HG03103 (cell line): ENCODE measurements around the gene TRPM3.

Source experiments
- ATAC-seq: cut with Tn5 transposase; IDR thresholded peaks from one replicate; pipeline ENCODE4 v1.9.1; 2021; ENCODE audit warnings: low read depth; ENCODE audit not compliant: unreplicated experiment

TRPM3 gene

GRCh38 chr9:70625078-70625477, 496.3 kb downstream of the TRPM3 start:
- no peak for ATAC-seq

DNA sequence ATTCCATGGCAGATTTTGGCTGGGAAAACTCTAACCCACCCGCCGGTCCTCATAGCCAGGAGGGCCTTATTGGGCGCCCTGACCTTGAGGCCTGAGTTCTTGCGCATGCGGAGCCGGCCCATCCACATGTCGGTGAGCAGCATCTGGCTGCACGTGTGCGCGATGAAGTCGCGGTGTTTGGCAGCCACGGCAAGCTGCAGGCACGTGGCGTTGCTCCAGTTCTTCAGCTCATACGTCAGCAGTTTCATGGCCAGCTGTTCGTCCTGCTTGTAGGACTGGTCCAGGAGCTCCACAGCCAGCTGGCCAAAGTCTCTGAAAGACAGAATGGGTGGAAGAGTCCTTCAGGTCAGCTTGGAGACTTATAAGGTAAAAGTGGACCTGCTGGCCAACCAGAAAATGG, 502.6 kb downstream of the TRPM3 start:
- ATAC-seq: no peak

GRCh38 chr9:70617033-70617828, 504.2 kb downstream of the TRPM3 start:
- no peak for ATAC-seq

GRCh38 chr9:70616228-70616990, 505.0 kb downstream of the TRPM3 start:
- no peak for ATAC-seq

DNA sequence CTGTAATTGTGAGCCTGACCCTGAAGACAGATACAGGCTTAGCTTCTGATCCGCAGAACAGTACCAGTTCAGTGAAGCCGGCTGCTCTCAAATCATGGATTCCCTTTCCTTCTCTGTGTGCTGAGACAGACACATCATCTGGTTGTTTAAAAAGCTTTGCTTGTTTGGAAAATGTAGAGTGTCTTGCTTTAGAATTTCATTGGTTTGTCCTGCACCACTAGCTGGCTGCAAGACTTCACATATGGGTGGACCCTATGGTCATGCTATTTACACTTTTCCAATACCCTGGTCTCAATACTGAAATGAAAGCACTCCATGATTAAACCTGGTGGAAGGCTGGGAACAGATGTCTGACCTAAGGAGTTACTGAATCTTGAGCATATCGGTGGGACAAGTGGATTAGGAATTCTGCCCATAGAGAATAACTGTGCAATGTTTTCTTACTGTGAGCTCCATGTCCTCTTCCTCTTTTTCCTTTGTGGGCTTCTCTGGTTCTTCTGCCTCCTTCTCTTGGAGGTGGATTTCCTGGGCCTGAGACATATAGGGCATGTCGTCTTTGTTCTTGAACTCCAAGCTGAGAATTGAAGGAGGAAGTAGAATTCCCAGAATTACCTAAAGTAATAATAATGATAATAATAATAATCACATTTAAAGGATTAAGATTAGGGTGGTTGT, 505.8 kb downstream of the TRPM3 start:
- ATAC-seq: no peak

DNA sequence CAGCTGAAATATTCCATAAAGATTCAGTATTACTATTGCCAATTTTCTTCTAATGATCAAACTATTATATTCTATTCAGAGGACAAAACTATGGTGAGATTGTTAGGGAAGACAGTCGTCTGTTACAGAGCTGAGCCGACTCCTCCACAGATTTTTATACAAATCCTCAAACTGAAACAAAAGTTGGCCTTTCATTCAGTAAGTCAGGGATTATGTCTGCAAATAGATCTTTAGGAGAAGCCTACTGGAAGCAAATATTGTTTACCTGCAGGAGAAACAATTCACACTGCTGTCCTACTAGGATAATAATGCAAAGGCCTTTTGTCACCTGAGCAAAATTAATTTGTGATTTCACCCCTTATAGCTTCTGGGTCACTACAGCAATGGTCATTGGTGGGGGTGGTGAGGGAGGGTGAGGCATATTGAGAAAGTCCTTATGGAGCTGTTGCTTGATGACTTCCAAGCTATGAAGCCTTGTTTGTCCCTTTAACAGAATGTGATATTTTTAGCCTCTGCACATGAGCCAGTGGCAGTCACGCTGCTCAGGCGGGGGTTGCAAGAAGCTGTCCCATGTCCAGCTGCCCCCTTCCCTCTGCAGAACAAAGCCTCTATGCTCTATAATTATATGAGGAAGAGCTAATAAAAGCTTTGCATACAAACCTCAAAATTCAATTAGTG, 506.5 kb downstream of the TRPM3 start:
- ATAC-seq: no peak

- no peak for ATAC-seq
Observed at GRCh38 chr9:70613024-70613768, 508.2 kb downstream of the TRPM3 start.

- no peak for ATAC-seq
Observed at GRCh38 chr9:70610287-70610644, 511.2 kb downstream of the TRPM3 start.

- ATAC-seq: no peak
Observed at GRCh38 chr9:70609542-70610286, 511.7 kb downstream of the TRPM3 start.

DNA sequence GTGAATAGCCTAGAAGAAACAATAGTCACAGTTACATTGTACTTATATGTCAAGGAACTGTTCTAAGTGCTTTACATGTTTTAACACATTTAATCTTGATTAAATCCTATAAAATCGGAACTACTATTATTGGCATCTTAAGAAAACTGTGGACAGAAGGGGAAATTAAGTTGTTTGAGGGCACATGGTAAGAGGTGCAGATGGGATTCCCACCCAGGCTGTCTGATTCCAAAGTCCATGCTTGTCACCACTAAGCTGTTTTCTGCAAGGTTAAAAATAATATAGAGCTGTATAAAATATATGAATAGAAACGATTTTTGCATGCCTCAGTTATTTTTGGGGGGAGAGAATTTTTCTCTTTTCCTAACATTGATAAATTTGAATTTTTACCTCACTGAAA, 512.4 kb downstream of the TRPM3 start:
- no peak for ATAC-seq

GRCh38 chr9:70607926-70608325, 513.5 kb downstream of the TRPM3 start:
- no peak for ATAC-seq

DNA sequence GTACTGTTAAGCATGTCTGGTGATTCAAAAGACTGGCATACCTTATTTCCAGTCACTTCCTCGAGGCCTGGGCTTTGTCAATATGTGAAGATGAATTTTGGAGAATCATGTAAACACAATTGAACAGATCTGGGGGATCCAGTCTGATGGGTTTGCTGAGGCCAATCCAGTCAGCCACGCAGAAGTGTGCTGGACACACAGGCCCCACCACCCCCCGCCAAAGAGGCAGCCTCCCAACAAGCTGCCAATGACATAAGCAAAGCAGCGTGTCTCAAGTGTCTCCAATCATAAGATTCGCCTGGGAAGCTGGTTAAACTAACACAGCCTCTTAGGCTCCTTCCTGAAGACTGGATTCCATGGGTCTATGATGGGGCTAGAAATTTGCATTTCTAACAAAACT, 514.1 kb downstream of the TRPM3 start:
- ATAC-seq: no peak

DNA sequence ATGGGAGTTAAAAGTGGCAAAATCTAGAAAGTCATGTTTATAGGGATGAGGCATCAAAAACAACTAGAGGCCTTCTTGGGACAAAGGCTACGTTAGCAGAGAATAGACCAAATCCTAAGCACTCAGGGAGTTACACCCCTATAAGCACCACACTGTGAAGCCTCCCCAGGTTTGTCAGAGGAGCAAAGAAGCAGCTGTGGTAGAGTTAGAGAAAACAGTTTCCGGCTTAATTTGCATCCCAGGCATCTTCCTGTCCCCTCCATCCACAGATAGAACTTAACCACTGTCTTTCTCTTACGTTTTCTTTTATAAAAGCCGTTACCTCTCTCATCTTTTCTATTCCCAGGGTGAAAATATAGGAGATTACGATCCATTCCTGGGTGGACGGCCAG, 518.4 kb downstream of the TRPM3 start:
- no peak for ATAC-seq

DNA sequence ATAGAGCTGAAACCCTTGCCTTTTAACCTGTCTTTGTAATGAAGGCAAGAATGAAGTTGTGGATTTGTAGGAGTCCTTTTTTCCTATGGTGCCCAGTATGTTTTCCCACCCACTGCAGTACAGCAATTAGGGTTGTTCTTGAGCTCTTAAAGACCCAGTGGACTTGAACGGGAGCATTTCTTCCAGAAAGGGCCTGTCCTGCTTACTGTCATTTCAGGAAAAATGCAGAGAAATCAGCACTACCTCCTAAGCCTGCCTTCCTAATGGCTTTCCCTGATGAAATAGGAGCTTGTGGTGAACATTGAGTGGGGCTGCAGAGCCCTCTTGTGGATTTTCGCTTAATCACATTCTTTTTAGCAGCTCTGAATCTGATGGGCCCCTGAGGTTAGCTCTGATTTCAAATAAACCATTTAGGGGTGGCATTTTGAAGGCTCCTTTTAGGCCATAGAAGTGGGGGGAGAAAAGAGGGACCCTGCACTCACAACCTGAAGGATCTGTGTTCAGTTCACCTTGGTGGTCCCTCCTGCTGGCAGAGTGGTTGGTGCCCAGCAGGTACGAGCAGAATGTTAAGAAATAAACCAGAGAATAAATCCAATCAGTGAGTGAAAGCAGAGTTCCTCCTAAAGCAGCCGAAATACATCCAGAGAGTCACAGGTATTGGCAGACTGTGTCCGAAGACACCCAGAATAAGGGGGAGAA, 519.0 kb downstream of the TRPM3 start:
- ATAC-seq: peak; percentile 62

DNA sequence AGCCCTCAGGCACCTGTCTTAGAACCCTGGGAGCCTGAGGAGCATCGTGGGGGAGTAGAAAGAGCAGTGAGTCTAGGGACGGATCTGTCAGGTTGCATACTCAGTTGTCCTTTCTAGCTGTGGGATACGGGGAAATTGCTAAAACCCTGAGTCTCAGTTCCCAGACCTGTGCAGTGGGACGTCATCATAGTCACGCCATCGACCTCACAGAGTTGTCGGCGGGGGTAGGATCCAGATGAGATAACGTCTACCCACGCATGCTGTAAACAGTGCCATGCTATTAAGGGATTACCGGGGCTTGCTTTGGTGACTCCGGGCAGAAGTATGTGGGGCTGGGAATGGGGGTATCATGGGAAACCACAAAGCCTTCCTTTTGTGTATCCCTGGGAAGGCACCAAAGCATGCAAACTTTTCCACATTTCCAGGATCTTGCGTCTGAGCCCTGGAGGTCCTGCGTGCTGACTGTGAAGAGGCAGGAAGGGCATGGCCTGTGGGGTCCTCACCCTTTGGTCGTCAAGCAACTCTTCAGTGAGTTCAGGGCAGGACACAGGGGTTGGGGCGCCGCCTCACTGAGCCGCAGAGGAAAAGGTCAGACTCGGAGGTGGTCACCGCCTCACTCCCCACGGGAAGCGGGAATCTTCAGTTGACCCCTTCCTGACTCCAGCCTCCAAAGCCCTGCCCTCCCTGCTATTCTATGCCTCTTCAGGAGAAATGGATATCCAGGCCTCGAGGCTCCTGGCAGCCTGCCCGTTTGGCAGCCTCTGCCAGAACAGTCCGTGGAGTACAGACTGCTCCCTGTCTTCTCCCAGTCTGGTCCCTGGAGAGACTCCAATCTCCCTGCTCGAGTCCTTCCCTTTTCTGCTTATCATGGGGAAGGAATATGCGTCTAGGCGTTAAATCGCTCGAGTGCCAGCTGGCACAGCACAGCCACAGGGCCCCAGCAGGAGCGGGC, 520.1 kb downstream of the TRPM3 start:
- ATAC-seq: no peak

GRCh38 chr9:70600506-70600905, 520.9 kb downstream of the TRPM3 start:
- no peak for ATAC-seq

- ATAC-seq: no peak
Observed at GRCh38 chr9:70597886-70598285, 523.5 kb downstream of the TRPM3 start.

- ATAC-seq: no peak
Observed at GRCh38 chr9:70595211-70595610, 526.2 kb downstream of the TRPM3 start.
